Transverse colon (tissue), 4 donors: Measurements from ENCODE around the gene TMEM53. TPM values are rescaled to one million over a fixed set of nuclear protein-coding genes. Genes with fewer than 3 reads are reported as not detected.

Source experiments
- DNase-seq: peaks from one replicate; pipeline ENCODE4 v3.0.0-alpha.2; 2019
- H3K27ac ChIP-seq, 4 donors: fragments of 200-600 bp; sonication (generic); 2 replicates each; pipeline ENCODE4 v1.5.1; 2016 to 2018; ENCODE audit warnings: inconsistent platforms in 4 of 4
- H3K27me3 ChIP-seq: fragments of 200-600 bp; sonication (generic); 2 replicates; pipeline ENCODE4 v1.5.1; 2017; ENCODE audit warnings: inconsistent platforms
- H3K36me3 ChIP-seq, 4 donors: fragments of 200-600 bp; sonication (generic); 2 replicates each; pipeline ENCODE4 v1.5.1; 2017 to 2019; ENCODE audit warnings: inconsistent platforms in 4 of 4
- H3K4me1 ChIP-seq, 4 donors: fragments of 200-600 bp; sonication (generic); 2 replicates each; pipeline ENCODE4 v1.5.1; 2017 to 2020; ENCODE audit warnings: inconsistent platforms in 4 of 4
- H3K4me3 ChIP-seq, 4 donors: fragments of 200-600 bp; sonication (generic); 1 replicate in 1 of 4; 2 replicates in 3 of 4; pipeline versions ENCODE4 v1.5.1 to v1.6.1; 2017 to 2019; ENCODE audit warnings: inconsistent platforms in 4 of 4
- H3K9me3 ChIP-seq, 2 donors: fragments of 200-600 bp; sonication (generic); 2 replicates each; pipeline ENCODE4 v1.5.1; 2017 to 2019; ENCODE audit warnings: inconsistent platforms in 2 of 2
- CTCF ChIP-seq, 5 experiments: fragments of 200-600 bp in 3 of 5; fragments of 450-650 bp in 2 of 5; sonication (generic) in 3 of 5; IDR thresholded peaks; 1 replicate in 2 of 5; 2 replicates in 3 of 5; pipeline ENCODE4 v1.5.1; 2016 to 2017; ENCODE audit warnings: antibody characterized with exemption in 5 of 5, inconsistent platforms in 3 of 5, mild to moderate bottlenecking in 2 of 5, moderate library complexity in 1 of 5
- EP300 ChIP-seq: sonication (generic); formaldehyde crosslinking; IDR thresholded peaks from one replicate; pipeline ENCODE4 v1.6.1; 2017; ENCODE audit warnings: antibody characterized with exemption, low read depth
- POLR2A ChIP-seq: fragments of 450-650 bp; IDR thresholded peaks from one replicate; pipeline ENCODE4 v1.6.1; 2016; ENCODE audit warnings: antibody characterized with exemption, mild to moderate bottlenecking, moderate library complexity
- POLR2AphosphoS5 ChIP-seq, 3 donors: sonication (generic); formaldehyde crosslinking; IDR thresholded peaks; one replicate each; pipeline ENCODE4 v1.6.1; 2016; ENCODE audit warnings: antibody characterized with exemption in 3 of 3
- WGBS, 2 donors: methylation state at CpG; one replicate each; pipeline ENCODE4 v1.1.5; 2018; ENCODE audit warnings: low coverage in 1 of 2; 5-methylcytosine and 5-hydroxymethylcytosine counted together
- in situ Hi-C, 4 donors: fragments of 200-750 bp; cut with MboI; loops; one replicate each; pipeline versions ENCODE4 v1.15.0 to v1.15.1; 2017; ENCODE audit warnings: low sequenced_read_pairs in 3 of 4, low pct_ligation_motif_present in 1 of 4, low pct_unique_long_range_greater_than_20kb in 1 of 4
- intact Hi-C: fragments of 100-400 bp; cut with DNase I; formaldehyde crosslinking; loops from one replicate; pipeline ENCODE4 v1.15.1; 2023; ENCODE audit warnings: low total_unique reads
- total RNA-seq, 4 donors: library from RNA; depleted of rRNA; stranded (reverse); fragments of >200 nt; gene quantifications; one replicate each; pipeline ENCODE4 v1.1.0, GENCODE V29; 2016

Gene TMEM53
- total RNA-seq, 4 donors from 2014 or later: 14.2 to 40.8 (median 22.9) TPM

- H3K9me3 ChIP-seq: no peaks in the 10 kb centered on the region
- no peak overlapping the region for H3K27ac ChIP-seq
- no peak overlapping the region for H3K4me3 ChIP-seq
- 60 to 71% methylated on average over 1 to 3 of the region's 6 CpGs for WGBS, 2 donors
- in situ Hi-C loops: no loop called here
- intact Hi-C loops: no loop called here
- TF ChIP-seq CTCF (IDR thresholded peaks at IDR 0.05) (no peak), POLR2A (no peak), EP300 (no peak), POLR2AphosphoS5 (IDR thresholded peaks at IDR 0.05) (no peak)
- DNase-seq: no peak
- peaks cover 0 to 10% (median 8%) of the 10 kb centered on the region in 4 donors for H3K4me1 ChIP-seq
- H3K36me3 ChIP-seq: no peaks in the 10 kb centered on the region
- H3K27me3 ChIP-seq: peaks cover 19% of the 10 kb centered on the region
These were observed 60.3 kb downstream of the TMEM53 start for GRCh38 chr1:44613941-44614340.

GRCh38 chr1:44611866-44612265 is 62.4 kb downstream of the TMEM53 start:
- in situ Hi-C loops: no loop called here
- intact Hi-C loops: no loop called here
- DNase-seq: no peak
- WGBS, 2 donors: 82 to 100% methylated on average over 1 to 4 of the region's 4 CpGs
- no peak for TF ChIP-seq POLR2A
- TF ChIP-seq CTCF (IDR thresholded peaks at IDR 0.05): no peak
- TF ChIP-seq POLR2AphosphoS5 (IDR thresholded peaks at IDR 0.05): no peak
- TF ChIP-seq EP300: no peak
- H3K9me3 ChIP-seq: no peaks in the 10 kb centered on the region
- peaks cover 0 to 6% (median 1%) of the 10 kb centered on the region in 4 donors for H3K4me1 ChIP-seq
- no peak overlapping the region for H3K4me3 ChIP-seq
- H3K27me3 ChIP-seq: peaks cover 6% of the 10 kb centered on the region
- no peak overlapping the region for H3K27ac ChIP-seq
- no peaks in the 10 kb centered on the region for H3K36me3 ChIP-seq

- Histone ChIP-seq H3K9me3 (no peaks in the 10 kb centered on the region), H3K4me3 (no peak overlapping the region), H3K27ac (no peak overlapping the region), H3K36me3 (no peaks in the 10 kb centered on the region), H3K4me1 (peaks cover 0 to 3% (median 0%) of the 10 kb centered on the region in 4 donors), H3K27me3 (peaks cover 2% of the 10 kb centered on the region)
- WGBS, 2 donors: 81 to 85% methylated on average over 5 of the region's 5 CpGs
- no peak for DNase-seq
- in situ Hi-C loops: no loop called here
- intact Hi-C loops: no loop called here
- no peak for TF ChIP-seq CTCF (IDR thresholded peaks at IDR 0.05)
- no peak for TF ChIP-seq POLR2AphosphoS5 (IDR thresholded peaks at IDR 0.05)
- no peak for TF ChIP-seq POLR2A
These were observed 62.9 kb downstream of the TMEM53 start for GRCh38 chr1:44611419-44611818.

GRCh38 chr1:44610527-44611148 is 63.6 kb downstream of the TMEM53 start:
- in situ Hi-C loops: no loop called here
- intact Hi-C loops: no loop called here
- DNase-seq: peak; percentile 22
- Histone ChIP-seq H3K27ac (no peak overlapping the region), H3K36me3 (no peaks in the 10 kb centered on the region), H3K27me3 (no peaks in the 10 kb centered on the region), H3K9me3 (no peaks in the 10 kb centered on the region), H3K4me3 (no peak overlapping the region), H3K4me1 (peaks cover 0 to 3% (median 0%) of the 10 kb centered on the region in 4 donors)
- 50 to 56% methylated on average over 4 to 11 of the region's 12 CpGs for WGBS, 2 donors
- TF ChIP-seq EP300 (no peak), POLR2A (no peak), POLR2AphosphoS5 (IDR thresholded peaks at IDR 0.05) (no peak), CTCF (IDR thresholded peaks at IDR 0.05) (no peak)
